PC-9 (cell line): ENCODE data around the gene VMA21. TPM values are rescaled to one million over a fixed set of nuclear protein-coding genes. Genes with fewer than 3 reads are reported as not detected.
A peak's percentile ranks its signal among the peaks of the same experiment; 100 is the strongest.

Experiments
- BruUV-seq: library from RNA; stranded (reverse); fragments of 400-500 nt; replicated peaks from 2 replicates; lab custom pipeline; 2021; lab: Mats Ljungman, UMichigan
- CTCF ChIA-PET: fragments of 300-600 bp; sonication (Branson Sonifier 250); formaldehyde crosslinking; loops from one replicate; lab custom pipeline; 2022; ENCODE audit warnings: antibody characterized with exemption; lab: Charles Lee
- POLR2A ChIA-PET: fragments of 300-600 bp; sonication (Branson Sonifier 250); formaldehyde crosslinking; loops from one replicate; lab custom pipeline; 2022; ENCODE audit warnings: antibody characterized with exemption; ENCODE audit not compliant: unreplicated experiment; lab: Charles Lee
- DNase-seq, 2 experiments: peaks; one replicate each; pipeline versions ENCODE4 v3.0.0 to v3.0.0-alpha.2; 2015 to 2022; ENCODE audit warnings: mixed read lengths in 1 of 2
- H2AFZ ChIP-seq: fragments of 200-600 bp; sonication (generic); 2 replicates; pipeline ENCODE4 v1.8.1; 2017; ENCODE audit warnings: antibody characterized with exemption
- H3F3A ChIP-seq: fragments of 200-600 bp; sonication (generic); 2 replicates; pipeline ENCODE4 v1.8.1; 2017; ENCODE audit warnings: antibody characterized with exemption, mild to moderate bottlenecking, low read depth; ENCODE audit not compliant: insufficient read depth
- H3K27ac ChIP-seq: fragments of 200-600 bp; sonication (generic); 2 replicates; pipeline ENCODE4 v1.6.1; 2016; ENCODE audit warnings: mixed run types
- H3K27me3 ChIP-seq: fragments of 200-600 bp; sonication (generic); 2 replicates; pipeline ENCODE4 v1.6.1; 2016; ENCODE audit warnings: low read depth, mixed run types; ENCODE audit not compliant: insufficient read depth
- H3K36me3 ChIP-seq: fragments of 200-600 bp; sonication (generic); 2 replicates; pipeline ENCODE4 v1.6.1; 2016; ENCODE audit warnings: low read depth, mixed run types
- H3K4me1 ChIP-seq: fragments of 200-600 bp; sonication (generic); replicated peaks from 2 replicates; pipeline ENCODE4 v1.6.1; 2016; ENCODE audit warnings: mixed run types; ENCODE audit not compliant: insufficient read depth
- H3K4me2 ChIP-seq: fragments of 200-600 bp; sonication (generic); 2 replicates; pipeline ENCODE4 v1.6.1; 2017; ENCODE audit warnings: mixed run types
- H3K4me3 ChIP-seq: fragments of 200-600 bp; sonication (generic); 2 replicates; pipeline ENCODE4 v1.6.1; 2016; ENCODE audit warnings: mixed run types
- H3K79me2 ChIP-seq: fragments of 200-600 bp; sonication (generic); 2 replicates; pipeline ENCODE4 v1.6.1; 2017; ENCODE audit warnings: low read depth, mixed run types
- H3K9me2 ChIP-seq: fragments of 200-600 bp; sonication (generic); 2 replicates; pipeline ENCODE4 v1.8.1; 2017; ENCODE audit warnings: mild to moderate bottlenecking; ENCODE audit not compliant: insufficient read depth
- H3K9me3 ChIP-seq: fragments of 200-600 bp; sonication (generic); 2 replicates; pipeline ENCODE4 v1.8.1; 2016; ENCODE audit warnings: low read depth; ENCODE audit not compliant: insufficient read depth
- H4K20me1 ChIP-seq: fragments of 200-600 bp; sonication (generic); 2 replicates; pipeline ENCODE4 v1.8.1; 2017; ENCODE audit not compliant: insufficient read depth
- CTCF ChIP-seq: fragments of 200-600 bp; sonication (generic); conservative IDR thresholded peaks from 2 replicates; pipeline ENCODE4 v1.6.1; 2017; ENCODE audit warnings: mixed run types, antibody characterized with exemption, mild to moderate bottlenecking, moderate library complexity
- EZH2 ChIP-seq: fragments of 200-600 bp; sonication (generic); IDR thresholded peaks from 2 replicates; pipeline ENCODE4 v1.8.0; 2017; ENCODE audit warnings: antibody characterized with exemption, low read depth
- intact Hi-C: fragments of 100-400 bp; cut with micrococcal nuclease; formaldehyde crosslinking; loops from one replicate; pipeline ENCODE4 v1.10.0; 2022; ENCODE audit not compliant: unreplicated experiment
- total RNA-seq: library from RNA; stranded (reverse); gene quantifications from 2 replicates; pipeline ENCODE4 v1.2.3, GENCODE V29; 2021

VMA21 gene
- total RNA-seq, 1 experiment from 2014 or later, result 58.4 TPM

- Histone ChIP-seq H4K20me1 (no peaks in the 10 kb centered on the region), H3K36me3 (no peaks in the 10 kb centered on the region), H2AFZ (no peak overlapping the region), H3K4me3 (no peak overlapping the region), H3K9me3 (no peaks in the 10 kb centered on the region), H3K79me2 (no peaks in the 10 kb centered on the region), H3K4me1 (no peaks in the 10 kb centered on the region), H3K4me2 (peak overlapping the region; percentile 39), H3K27ac (no peak overlapping the region), H3K27me3 (peaks cover 30% of the 10 kb centered on the region), H3K9me2 (no peaks in the 10 kb centered on the region), H3F3A (no peaks in the 10 kb centered on the region)
- no TSS peak for BruUV-seq
- TF ChIP-seq CTCF (no peak), EZH2 (no peak)
- no peak for DNase-seq
- ChIA-PET CTCF (no interaction called here), POLR2A (no interaction called here)
- intact Hi-C loops, result no loop called here
Observed at GRCh38 chrX:151370906-151371305, 26.1 kb upstream of the VMA21 start.

GRCh38 chrX:151384807-151385206 lies 12.2 kb upstream of the VMA21 start:
- Histone ChIP-seq H3K4me1 (no peaks in the 10 kb centered on the region), H3K4me3 (no peak overlapping the region), H3F3A (no peaks in the 10 kb centered on the region), H2AFZ (no peak overlapping the region), H3K27me3 (peaks cover 25% of the 10 kb centered on the region; the same call in 1 of the 2 replicates), H3K79me2 (no peaks in the 10 kb centered on the region), H3K36me3 (no peaks in the 10 kb centered on the region), H4K20me1 (no peaks in the 10 kb centered on the region), H3K27ac (no peak overlapping the region), H3K9me2 (no peaks in the 10 kb centered on the region), H3K9me3 (no peaks in the 10 kb centered on the region), H3K4me2 (no peak overlapping the region)
- TF ChIP-seq EZH2 (no peak), CTCF (no peak)
- no TSS peak for BruUV-seq
- intact Hi-C loops, result no loop called here
- ChIA-PET CTCF (no interaction called here), POLR2A (no interaction called here)
- no peak for DNase-seq

- TF ChIP-seq CTCF, result no peak
- TF ChIP-seq EZH2, result no peak
- Histone ChIP-seq H3F3A (no peaks in the 10 kb centered on the region), H3K4me3 (no peak overlapping the region), H3K4me1 (no peaks in the 10 kb centered on the region), H3K9me2 (no peaks in the 10 kb centered on the region), H3K36me3 (no peaks in the 10 kb centered on the region), H3K79me2 (no peaks in the 10 kb centered on the region), H3K4me2 (no peak overlapping the region), H3K27ac (no peak overlapping the region), H4K20me1 (no peaks in the 10 kb centered on the region), H3K9me3 (no peaks in the 10 kb centered on the region), H3K27me3 (peaks cover 25% of the 10 kb centered on the region; the same call in 1 of the 2 replicates), H2AFZ (no peak overlapping the region)
- ChIA-PET POLR2A (no interaction called here), CTCF (no interaction called here)
- no TSS peak for BruUV-seq
- no peak for DNase-seq
- intact Hi-C loops, result no loop called here
Observed at GRCh38 chrX:151386838-151387459, 10.1 kb upstream of the VMA21 start.
